Gastroesophageal sphincter (tissue), 3 donors: ENCODE results near the gene PDE8A.

Source experiments
- CTCF ChIP-seq, 4 experiments: fragments of 200-600 bp in 2 of 4; fragments of 450-650 bp in 2 of 4; sonication (generic) in 1 of 4; IDR thresholded peaks; one replicate each; pipeline ENCODE4 v1.5.1; 2017 to 2019; ENCODE audit warnings: antibody characterized with exemption in 4 of 4, mild to moderate bottlenecking in 2 of 4, moderate library complexity in 2 of 4
- EP300 ChIP-seq: sonication (generic); formaldehyde crosslinking; IDR thresholded peaks from one replicate; pipeline ENCODE4 v1.6.1; 2017; ENCODE audit warnings: antibody characterized with exemption, mild to moderate bottlenecking
- POLR2A ChIP-seq, 2 donors: fragments of 450-650 bp; IDR thresholded peaks; one replicate each; pipeline ENCODE4 v1.6.1; 2017; ENCODE audit warnings: antibody characterized with exemption in 2 of 2, mild to moderate bottlenecking in 2 of 2, moderate library complexity in 1 of 2
- POLR2AphosphoS5 ChIP-seq: sonication (generic); formaldehyde crosslinking; IDR thresholded peaks from one replicate; pipeline ENCODE4 v1.6.1; 2017; ENCODE audit warnings: antibody characterized with exemption

- TF ChIP-seq CTCF (IDR thresholded peaks at IDR 0.05) (no peak), POLR2A (IDR thresholded peaks at IDR 0.05) (no peak), EP300 (no peak), POLR2AphosphoS5 (peak; percentile 24)
Observed at GRCh38 chr15:84992157-84992944, 10.7 kb downstream of the PDE8A start.
